AG08396 (cell line): Measurements from ENCODE around the gene ZNF300.
"Not testable (repeated sequence)": the region's sequence is repeated elsewhere in the genome, so short reads cannot be mapped to it uniquely, and the experiment has no call there.

Source experiments
- DNase-seq: peaks from one replicate; pipeline ENCODE4 v3.0.0; 2012; ENCODE audit warnings: low spot score, mixed read lengths

The ZNF300 gene

DNA sequence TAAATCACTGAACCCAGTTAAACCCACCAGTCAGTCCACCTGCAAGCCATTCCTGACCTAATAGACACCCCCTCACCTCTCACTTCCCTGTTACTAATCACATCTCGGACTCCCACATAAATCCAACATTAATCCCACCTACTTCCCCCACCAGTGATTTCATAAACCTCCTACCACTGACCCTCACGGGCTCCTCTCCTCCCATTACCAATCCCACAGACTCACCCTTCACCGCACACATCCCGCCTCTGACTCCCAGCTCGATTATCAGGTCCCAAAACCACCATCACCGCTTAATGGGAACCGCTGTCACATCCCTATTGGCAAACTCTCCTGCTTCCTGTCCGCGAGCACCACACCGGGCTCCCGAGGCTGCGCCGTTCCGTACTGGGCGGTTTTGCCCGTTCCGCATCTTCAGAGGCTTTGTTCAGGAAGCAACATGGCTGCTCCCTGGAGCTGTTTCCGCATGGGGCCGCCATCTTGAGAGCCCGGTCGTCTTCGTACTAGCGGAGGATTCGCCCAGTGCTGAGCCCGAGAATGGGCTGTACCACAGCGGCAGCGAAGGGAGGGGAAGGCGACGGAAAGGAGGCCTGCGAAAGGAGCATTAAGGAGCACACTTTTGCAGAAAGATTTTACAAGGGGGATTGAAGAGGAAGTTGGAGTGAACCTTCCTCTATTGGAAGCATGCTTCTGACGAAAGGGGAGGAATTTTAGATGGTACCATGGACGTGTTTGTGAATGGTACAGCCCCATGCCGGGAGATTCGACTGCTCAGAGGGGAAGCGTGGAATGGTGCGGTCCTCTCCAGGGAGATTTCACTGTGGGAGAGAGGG lies at the start of gene ZNF300:
Gene ZNF300, minus strand, starts transcription at position 502 of the 833 bp plus-strand sequence. CDS start 1,825 bp downstream, outside the sequence.
- peak; percentile 93 for DNase-seq

DNA sequence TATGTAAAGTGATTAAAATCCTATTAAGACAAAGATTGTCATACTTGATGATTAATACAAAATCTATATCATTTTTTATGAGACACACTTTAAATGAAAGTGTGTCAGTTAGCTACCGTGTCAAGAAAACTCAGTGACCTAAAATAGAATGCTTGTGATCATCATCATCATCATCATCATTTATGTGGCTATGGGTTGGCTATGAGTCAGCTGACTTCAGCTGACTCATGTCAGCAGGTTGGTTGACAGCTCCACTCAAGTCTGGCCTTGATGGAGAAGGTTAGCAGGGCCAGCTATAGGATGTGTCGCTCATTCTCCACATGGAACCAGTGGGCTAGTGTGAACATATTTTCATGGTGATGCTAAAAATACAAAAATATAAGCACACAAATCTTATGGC lies 43.8 kb upstream of the ZNF300 start:
- no peak for DNase-seq

DNA sequence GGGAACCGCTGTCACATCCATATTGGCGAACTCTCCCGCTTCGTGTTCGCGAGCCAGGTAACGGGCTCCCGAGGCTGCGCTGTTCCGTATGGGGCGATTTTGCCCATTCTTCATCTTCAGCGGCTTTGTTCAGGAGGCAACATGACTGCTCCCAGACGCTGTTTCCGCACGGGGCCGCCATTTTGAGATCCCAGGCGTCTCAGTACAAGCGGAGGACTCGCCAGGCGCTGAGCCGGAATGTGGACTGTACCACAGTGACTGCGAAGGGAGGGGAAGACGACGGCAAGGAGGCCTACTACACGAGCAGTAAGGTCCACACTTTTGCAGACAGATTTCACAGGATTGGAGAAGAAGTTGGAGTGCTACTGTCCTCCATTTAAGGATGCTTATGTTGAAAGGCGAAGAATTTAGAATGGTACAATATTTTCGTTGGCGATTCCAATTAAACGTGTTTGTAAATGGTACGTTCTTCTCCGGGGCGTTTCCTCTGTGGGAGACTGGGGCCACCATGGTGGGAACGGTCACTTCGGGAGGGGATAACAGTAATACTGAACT lies 41.6 kb upstream of the ZNF300 start:
- DNase-seq: peak; percentile 59

DNA sequence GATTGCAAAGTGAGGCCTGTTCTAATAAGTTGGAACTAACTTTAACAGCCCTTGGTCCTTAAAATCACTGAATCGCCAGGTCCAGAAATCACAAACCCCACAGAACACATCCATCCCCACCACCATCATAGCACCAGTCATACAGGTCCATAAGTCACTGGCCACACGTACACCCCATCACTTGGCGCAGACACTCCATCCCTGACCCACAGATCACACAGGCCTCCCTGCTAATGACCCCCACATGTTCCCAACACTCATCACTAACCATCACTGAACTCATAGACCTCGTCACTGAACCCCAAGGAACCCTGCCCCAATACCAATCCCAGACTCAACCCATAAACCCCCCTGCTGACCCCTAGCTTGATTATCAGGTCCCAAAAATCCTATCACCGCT lies 41.2 kb upstream of the ZNF300 start:
- no peak for DNase-seq

DNA sequence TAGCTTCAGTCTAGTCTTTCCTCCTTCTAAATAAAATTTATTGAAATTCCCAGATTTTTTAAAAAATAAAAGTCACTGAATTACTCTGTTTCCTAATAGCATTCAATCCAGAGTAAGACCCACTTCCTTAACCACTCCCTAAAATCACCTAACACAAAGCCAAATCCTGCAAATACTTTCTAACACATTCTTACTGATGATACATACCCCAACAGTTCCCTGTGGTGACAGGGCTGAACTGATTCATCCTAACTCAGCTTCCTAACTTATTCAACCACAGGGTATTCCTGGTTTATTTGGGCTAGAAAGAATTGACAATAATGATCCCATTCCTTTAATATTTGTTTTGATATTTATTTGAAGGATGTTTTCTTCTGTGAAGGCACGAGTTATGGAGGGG lies 40.7 kb upstream of the ZNF300 start:
- DNase-seq: peak; percentile 20

DNA sequence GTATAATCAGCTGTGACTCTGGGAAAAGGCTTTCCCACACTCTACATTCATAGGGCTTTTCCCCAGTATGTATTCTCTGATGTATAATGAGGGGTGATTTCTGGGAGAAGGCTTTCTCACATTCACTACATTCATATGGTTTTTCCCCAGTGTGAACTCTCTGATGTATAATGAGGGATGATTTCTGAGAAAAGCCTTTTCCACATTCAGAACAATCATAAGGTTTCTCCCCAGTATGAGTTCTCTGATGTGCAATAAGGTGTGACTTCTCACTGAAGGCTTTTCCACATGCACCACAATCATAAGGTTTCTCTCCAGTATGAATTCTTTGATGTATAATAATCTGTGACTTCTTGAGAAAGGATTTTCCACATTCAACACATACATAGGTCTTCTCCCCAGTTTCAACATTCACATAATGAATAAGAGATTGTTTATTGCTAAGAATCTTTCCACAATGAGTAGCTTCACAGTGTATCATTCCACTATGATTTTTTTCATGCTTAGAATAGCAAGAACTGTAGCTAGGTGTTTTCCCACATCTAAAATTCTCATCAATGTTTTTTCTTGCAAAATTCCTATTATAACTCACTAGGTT lies 26.7 kb upstream of the ZNF300 start:
- no peak for DNase-seq

DNA sequence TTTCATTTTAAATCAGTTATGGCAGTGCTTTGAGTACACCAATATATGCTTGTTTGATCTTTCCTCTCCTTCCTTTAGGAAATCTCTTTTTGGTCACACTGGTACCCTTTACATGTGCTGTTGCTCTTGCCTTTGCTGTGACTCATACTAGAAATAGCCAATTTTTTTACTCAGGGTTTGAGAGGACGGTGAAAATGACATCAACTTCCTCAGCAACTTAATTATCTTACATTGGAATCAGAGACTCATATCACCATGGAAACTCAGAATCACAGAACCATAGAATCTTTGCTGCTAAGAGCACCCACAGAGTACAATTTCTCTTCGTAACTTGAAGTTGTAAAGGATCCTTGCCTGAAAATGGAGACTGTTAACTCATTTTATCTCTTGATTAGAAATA lies 13.8 kb upstream of the ZNF300 start:
- DNase-seq: peak; percentile 8

DNA sequence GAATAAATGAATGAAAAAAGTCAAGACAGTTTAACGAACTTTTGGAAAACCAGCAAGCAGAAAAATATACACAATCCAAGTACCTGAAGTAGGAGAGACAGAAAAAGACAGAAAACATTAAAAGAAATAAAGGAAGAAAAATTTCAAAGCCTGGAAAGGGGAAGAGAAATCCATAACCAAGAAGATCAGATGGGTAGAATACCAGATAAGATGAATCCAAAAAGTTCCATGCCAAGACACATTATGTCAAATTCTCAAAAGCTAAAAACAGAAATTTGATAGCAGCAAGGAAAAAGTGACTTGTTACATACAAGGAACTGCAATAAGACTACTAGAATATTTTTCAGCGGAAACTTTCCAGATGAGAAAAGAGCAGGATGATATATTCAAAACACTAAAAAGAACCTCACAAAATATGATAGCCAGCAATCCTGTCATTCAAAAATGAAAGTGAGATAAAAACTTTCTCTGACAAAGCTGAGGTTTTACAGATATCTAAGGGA lies 7.6 kb upstream of the ZNF300 start:
- no peak for DNase-seq

DNA sequence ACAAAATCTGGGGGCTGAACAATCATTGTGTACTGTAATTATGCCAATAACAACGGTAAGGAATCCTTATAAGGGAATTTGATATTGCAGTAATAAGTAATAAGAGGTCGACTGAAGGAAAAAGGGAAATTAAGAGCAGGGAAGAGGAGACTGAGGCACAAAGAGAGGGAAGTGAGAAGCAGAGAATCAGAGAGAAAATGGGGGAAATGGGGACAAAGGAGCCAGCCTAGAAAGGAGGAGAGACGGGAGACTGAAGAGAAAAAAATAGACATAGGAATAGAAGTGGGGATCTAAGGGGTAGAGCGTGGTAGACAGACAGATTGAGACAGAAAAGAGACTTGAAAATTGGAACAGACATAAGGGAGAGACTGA lies 518 bp upstream of the ZNF300 start:
- no peak for DNase-seq

DNA sequence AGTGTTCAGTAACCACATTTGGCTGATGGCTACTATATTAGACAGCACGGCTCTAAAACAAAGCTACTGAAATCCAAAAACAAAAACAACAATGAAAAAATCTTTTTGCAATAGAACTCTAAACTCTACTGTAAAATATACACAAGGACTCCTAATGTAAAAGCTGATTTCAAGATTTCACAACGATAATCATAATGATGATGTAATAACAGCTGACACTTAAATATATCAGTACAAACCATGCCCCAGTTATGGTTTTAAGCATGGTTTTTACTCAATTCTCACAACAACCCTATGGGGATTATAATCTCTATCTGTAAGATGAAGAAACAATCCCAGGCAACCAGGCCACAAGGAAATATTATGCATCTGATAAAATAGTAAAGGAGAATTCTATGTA lies 3.3 kb downstream of the ZNF300 start:
- DNase-seq: no peak

DNA sequence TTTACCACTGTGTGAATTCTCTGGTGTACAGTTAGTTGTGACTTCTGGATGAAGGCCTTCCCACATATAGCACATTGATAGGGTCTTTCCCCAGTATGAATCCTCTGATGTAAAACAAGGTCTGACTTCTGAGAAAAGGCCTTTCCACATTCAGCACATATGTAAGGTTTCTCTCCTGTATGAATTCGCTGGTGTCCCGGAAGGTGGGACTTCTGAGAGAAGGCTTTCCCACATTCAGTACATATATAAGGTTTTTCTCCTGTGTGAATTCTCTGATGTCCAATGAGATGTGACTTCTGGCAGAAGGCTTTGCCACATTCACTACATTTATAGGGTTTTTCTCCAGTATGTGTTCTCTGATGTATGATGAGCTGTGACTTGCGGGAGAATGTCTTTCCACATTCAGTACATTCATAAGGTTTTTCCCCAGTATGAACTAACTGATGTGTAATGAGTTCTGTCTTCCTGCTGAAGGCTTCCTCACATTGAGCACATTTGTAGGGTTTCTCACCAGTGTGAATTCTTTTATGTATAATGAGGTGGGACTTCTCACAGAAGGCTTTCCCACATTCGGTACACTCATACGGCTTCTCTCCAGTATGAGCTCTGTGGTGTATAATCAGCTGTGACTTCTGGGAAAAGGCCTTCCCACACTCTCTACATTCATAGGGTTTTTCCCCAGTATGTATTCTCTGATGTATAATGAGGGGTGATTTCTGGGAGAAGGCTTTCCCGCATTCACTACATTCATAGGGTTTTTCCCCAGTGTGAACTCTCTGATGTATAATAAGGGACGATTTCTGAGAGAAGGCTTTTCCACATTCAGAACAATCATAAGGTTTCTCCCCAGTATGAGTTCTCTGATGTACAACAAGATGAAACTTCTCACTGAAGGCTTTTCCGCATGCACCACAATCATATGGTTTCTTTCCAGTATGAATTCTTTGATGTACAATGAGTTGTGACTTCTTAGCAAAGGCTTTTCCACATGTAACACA lies 9.1 kb downstream of the ZNF300 start:
- no peak for DNase-seq

DNA sequence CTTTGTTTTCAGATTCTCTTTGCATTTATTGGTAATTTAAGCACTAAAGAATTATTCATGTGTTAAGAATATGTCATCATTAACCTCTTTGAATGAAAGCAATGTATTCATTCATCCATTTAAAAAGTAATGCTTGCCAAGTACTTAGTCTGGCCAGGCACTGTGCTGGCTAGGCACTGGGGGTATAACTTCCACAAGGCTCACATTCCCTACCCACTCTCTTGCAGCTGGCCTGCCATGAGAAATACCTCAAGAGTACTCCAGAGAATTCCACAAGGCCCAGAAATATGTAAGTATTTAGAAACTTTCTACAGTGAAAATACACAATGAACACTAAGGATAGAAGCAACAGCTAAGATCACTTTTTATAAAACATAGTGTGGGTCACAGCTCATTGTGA lies 25.4 kb downstream of the ZNF300 start:
- DNase-seq: no peak

DNA sequence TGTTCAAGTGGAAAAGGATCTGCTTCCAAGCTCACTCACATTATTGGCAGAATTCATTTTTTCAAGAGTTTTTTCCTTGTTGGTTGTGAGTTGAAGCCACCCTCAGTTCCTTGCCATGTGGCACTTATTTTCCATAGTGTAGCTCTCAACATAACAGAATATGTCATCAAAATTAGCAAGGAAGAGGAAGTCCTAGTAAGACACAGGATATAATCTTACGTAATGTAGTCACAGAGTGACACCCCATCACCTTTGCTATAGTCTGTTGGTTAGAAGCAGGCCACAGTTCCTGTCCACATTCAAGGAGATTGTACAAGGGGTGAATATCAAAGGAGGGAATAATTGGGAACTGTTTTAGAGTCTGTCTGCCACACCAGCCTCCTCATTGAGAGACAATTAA lies 42.7 kb downstream of the ZNF300 start:
- no peak for DNase-seq

DNA sequence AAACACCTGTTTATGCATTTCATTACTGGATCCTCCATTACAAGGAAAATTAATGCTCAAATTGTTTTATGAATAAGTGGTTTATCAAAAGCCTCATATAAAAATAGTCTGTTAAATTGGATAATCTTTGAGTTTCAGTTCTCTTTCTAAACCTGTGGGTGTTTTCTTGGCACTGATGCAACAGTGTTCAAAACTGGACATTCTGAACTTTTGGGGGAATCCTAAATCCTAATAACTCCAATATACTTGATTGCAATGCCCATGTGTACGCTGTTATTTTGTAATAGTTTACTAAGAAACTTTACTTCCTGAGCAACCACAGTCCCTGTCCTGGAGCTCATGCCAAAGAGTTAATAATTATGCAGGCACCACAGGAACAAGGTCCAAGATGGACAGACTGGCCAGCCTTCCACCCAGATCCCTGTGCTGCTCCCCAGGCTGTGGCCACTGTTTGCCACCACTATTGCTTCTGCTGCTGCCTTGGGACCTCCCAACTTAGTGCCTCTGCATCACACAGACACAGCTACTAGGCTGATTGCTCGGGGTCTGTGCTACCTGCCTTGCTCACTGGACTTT lies 44.4 kb downstream of the ZNF300 start:
- no peak for DNase-seq

DNA sequence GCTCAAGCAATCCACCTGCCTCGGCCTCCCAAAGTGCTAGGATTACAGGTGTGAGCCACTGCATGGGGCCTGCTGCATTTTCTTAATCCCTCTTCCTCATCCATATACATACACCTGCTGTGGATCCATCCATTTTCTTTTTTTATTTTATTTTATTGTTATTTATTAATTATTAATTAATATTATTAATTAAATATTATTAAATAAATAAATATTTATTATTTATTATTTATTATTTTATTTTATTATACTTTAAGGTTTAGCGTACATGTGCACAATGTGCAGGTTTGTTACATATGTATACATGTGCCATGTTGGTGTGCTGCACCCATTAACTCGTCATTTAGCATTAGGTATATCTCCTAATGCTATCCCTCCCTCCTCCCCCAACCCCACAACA lies 48.1 kb downstream of the ZNF300 start:
- not testable (repeated sequence) for DNase-seq

DNA sequence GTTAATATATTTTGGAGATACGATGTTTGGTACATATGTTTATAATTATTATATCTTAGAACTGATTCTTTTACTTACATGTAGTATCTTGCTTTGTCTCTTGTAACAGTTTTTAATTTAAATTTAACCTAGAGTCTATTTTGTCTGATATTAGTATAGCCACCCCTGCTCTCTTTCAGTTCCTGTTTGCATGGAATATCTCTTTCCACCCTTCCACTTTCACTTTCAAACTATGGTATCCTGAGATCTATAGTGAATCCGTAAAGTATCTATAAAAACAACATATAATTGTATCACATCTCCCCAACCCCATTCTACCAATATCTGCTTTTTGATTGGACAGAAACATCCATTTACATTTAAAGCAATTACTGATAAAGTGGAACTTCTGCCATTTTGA lies 51.2 kb downstream of the ZNF300 start:
- no peak for DNase-seq

DNA sequence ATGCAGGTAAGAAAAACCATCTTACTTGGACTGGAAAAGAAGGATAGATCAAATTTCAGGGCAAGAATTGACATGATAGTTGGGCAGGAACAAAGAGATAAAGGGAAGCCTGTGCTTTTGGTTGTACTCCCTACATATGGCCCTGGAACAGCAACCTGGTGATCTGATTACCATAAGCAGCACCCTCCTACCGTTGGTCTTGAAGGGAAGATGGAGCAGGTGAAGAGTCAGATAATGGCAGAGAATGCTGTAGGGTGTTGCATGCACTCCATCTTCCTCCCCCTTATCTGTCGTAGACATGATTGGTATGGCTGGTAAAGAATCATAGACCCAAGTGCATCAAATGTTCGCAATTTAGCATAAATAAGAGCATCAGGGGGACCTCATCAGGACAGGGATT lies 53.7 kb downstream of the ZNF300 start:
- no peak for DNase-seq

DNA sequence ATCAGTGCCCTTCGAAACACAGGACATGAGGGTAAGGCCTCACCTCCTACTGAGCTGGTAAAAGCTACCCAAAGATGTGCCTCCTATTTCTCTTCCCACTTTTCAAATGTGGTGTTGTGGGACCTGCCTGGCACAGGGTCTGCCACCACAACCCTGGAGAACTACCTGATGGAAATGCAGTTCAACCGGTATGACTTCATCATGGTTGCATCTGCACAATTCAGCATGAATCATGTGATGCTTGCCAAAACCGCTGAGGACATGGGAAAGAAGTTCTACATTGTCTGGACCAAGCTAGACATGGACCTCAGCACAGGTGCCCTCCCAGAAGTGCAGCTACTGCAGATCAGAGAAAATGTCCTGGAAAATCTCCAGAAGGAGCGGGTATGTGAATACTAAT lies 56.5 kb downstream of the ZNF300 start:
- DNase-seq: no peak

DNA sequence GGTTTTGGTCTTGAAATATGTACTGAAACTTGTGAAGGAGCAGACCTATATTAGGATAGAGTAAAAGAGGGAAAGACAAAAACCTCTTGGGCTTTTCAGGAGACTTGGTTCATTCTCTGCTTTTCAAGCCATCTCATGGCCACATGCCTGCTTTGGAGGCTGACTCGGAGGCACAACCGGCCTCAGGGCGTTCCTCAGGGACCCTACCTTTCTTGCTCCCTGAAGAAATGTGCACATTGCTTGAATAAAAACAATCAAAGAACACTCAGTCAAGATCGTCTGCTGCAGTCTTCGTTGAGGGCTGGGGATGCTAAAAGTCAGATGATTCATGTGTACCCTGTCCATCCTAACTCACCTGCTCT lies 57.5 kb downstream of the ZNF300 start:
- no peak for DNase-seq

DNA sequence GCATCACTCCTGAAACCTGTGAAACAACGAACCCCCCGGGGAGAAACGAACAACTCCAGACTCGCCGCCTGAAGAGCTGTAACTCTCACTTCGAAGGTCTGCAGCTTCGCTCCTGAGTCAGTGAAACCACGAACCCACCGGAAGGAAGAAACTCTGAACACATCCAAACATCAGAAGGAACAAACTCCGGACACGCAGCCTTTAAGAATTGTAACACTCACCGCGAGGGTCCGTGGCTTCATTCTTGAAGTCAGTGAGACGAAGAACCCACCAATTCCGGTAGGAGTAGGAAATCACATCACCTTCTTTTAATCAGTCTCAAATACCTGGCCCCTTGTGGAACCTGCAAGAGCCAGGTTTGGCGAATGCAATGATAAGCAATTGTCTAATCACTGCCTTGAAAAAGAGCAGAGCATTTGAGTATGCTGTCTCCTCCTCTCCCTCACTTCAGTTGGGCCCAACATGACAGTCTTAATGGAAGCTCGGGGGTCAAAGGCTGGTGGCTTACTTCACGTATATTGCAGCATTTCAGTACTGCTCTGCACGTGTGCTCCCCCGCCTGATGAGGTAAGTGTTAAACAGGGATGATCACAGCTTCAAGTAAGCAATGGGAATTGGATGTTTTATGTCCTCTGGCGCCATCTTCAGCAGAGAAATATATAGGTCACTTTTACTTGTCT lies 58.0 kb downstream of the ZNF300 start:
- DNase-seq: peak; percentile 81

DNA sequence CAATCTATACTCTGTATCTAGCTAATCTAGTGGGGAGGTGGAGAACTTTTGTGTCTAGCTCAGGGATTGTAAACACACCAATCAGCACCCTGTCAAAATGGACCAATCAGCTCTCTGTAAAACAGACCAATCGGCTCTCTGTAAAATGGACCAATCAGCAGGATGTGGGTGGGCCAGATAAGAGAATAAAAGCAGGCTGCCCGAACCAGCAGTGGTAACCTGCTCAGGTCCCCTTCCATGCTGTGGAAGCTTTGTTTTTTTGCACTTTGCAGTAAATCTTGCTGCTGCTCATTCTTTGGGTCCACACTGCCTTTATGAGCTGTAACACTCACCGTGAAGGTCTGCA lies 58.5 kb downstream of the ZNF300 start, which contains the start of gene IRGM:
Gene IRGM, plus strand, starts transcription at position 214 of the 346 bp plus-strand sequence. CDS start 1,603 bp downstream, outside the sequence.
- not testable (repeated sequence) for DNase-seq
